T-helper 1 cell treated with Interleukin-12 subunit alpha and Interleukin-12 subunit beta and Interleukin-4 antibody, amounts not matched to agents 30 ng/mL and 1 ng/mL, for 36 hours (primary cell): ENCODE results near the gene ABCB9. TPM values are rescaled to one million over a fixed set of nuclear protein-coding genes. Genes with fewer than 3 reads are reported as not detected.

Experiments
- intact Hi-C: fragments of 100-400 bp; cut with micrococcal nuclease; formaldehyde crosslinking; loops from one replicate; pipeline ENCODE4 v1.15.1; 2024
- total RNA-seq: library from RNA; stranded (reverse); gene quantifications from 2 replicates; pipeline ENCODE4 v1.2.3, GENCODE V29; 2022

ABCB9 gene
- total RNA-seq, 1 donor from 2014 or later = 7.1 TPM

- intact Hi-C loops = no loop called here
Observed at GRCh38 chr12:122902854-122903692, 63.2 kb downstream of the ABCB9 start.

GRCh38 chr12:122899887-122900286 is 66.4 kb downstream of the ABCB9 start:
- intact Hi-C loops = loop anchor here (2.0 to 10.0 kb wide), 6 partner anchors 63 to 635 kb away; partner anchors contain the start of genes KNTC1, MPHOSPH9, MTRFR and RSRC2

GRCh38 chr12:122896662-122897061 is 69.6 kb downstream of the ABCB9 start:
- intact Hi-C loops = loop anchor here (5.0 to 10.0 kb wide), 4 partner anchors 181 to 632 kb away; partner anchors contain the start of genes KNTC1, RSRC2, SNRNP35 and VPS33A

- intact Hi-C loops = loop anchor here (5.0 to 10.0 kb wide), 4 partner anchors 181 to 631 kb away; partner anchors contain the start of genes KNTC1, RSRC2, SNRNP35 and VPS33A
Observed at GRCh38 chr12:122895704-122896636, 70.3 kb downstream of the ABCB9 start, which contains the start of gene VPS37B. TSS of gene VPS37B (minus strand) at chr12:122896124. CDS start at chr12:122896062, 62 bp downstream.

GRCh38 chr12:122895320-122895703 is 71.0 kb downstream of the ABCB9 start:
- intact Hi-C loops = loop anchor here (5.0 to 10.0 kb wide), 4 partner anchors 182 to 631 kb away; partner anchors contain the start of genes KNTC1, RSRC2, SNRNP35 and VPS33A

GRCh38 chr12:122894193-122895121 is 71.8 kb downstream of the ABCB9 start:
- intact Hi-C loops = loop anchor here (5.0 to 10.0 kb wide), 4 partner anchors 183 to 630 kb away; partner anchors contain the start of genes KNTC1, RSRC2, SNRNP35 and VPS33A

GRCh38 chr12:122893208-122894153 is 72.8 kb downstream of the ABCB9 start:
- intact Hi-C loops = loop anchor here (10.0 kb wide), 2 partner anchors 561 to 629 kb away; partner anchors contain the start of genes SNRNP35 and VPS33A

GRCh38 chr12:122892724-122893123 is 73.5 kb downstream of the ABCB9 start:
- intact Hi-C loops = loop anchor here (10.0 kb wide), 2 partner anchors 562 to 628 kb away; partner anchors contain the start of genes SNRNP35 and VPS33A

- intact Hi-C loops = loop anchor here (10.0 kb wide), 2 partner anchors 563 to 627 kb away; partner anchors contain the start of genes SNRNP35 and VPS33A
Observed at GRCh38 chr12:122891661-122892525, 74.4 kb downstream of the ABCB9 start.

GRCh38 chr12:122889761-122890520 is 76.3 kb downstream of the ABCB9 start:
- intact Hi-C loops = loop anchor here (2.0 to 10.0 kb wide), 5 partner anchors 17 to 625 kb away; partner anchors contain the start of genes SNRNP35 and VPS33A

GRCh38 chr12:122888232-122888752 is 78.0 kb downstream of the ABCB9 start:
- intact Hi-C loops = loop anchor here (1.0 to 2.0 kb wide), 4 partner anchors 10 to 59 kb away; no protein-coding TSS in a partner anchor

- intact Hi-C loops = loop anchor here (1.0 to 2.0 kb wide), 4 partner anchors 10 to 59 kb away; no protein-coding TSS in a partner anchor
Observed at GRCh38 chr12:122887819-122888212, 78.4 kb downstream of the ABCB9 start.

GRCh38 chr12:122886851-122887818 is 79.1 kb downstream of the ABCB9 start:
- intact Hi-C loops = no loop called here

GRCh38 chr12:122886161-122886560 is 80.1 kb downstream of the ABCB9 start:
- intact Hi-C loops = no loop called here

- intact Hi-C loops = no loop called here
Observed at GRCh38 chr12:122884860-122885259, 81.4 kb downstream of the ABCB9 start.
